GM18507 (cell line): ENCODE results near the gene ALDH3B1.

Source experiments
- DNase-seq: peaks from one replicate; pipeline ENCODE4 v3.0.0; 2011; ENCODE audit warnings: low read depth; ENCODE audit not compliant: insufficient read length; ENCODE audit errors: extremely low spot score
- FAIRE-seq: peaks from 2 replicates; lab custom pipeline; 2011; peaks lifted over from hg19 to GRCh38; lab: Jason Lieb, UNC

The ALDH3B1 gene

DNA sequence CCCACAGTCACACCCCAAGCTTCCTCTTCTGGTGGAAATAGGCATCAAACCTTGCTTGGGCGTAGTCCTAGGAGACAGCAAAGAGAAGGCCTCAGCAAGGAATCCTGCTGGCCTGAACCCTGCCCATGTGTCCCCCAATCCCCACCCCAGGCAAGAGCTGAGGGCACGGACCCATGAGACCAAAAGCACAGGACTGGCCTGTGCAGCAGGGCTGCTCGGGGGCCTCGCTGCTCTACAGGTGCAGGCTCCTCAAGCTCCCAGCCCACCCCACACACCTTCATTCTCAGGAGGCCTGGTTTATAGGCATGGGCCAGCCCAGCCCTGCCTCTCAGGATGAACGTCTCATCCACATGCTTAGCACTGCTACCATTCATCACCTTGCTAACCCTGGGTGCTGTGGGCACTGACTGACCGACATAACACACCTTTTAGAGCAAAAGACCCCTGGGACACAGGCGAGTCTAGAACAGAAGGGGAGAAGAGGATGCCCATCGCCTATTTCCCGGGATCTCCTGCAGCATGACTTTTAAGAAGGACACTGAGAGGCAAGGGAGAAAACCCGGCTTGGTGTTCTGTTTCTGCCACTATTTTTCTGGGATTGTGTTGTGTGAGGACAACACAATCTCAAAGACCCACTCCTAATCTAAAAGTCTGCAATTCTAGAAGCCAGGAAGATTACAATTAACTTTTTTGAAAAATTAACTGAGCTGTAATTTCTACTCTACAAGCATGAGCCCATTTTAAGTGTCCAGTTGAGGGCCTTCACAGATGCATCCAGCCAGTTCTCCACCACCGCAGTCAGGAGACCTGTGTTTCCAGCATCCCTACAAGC is 44.1 kb downstream of the ALDH3B1 start:
- DNase-seq (no peak), FAIRE-seq (no peak)

DNA sequence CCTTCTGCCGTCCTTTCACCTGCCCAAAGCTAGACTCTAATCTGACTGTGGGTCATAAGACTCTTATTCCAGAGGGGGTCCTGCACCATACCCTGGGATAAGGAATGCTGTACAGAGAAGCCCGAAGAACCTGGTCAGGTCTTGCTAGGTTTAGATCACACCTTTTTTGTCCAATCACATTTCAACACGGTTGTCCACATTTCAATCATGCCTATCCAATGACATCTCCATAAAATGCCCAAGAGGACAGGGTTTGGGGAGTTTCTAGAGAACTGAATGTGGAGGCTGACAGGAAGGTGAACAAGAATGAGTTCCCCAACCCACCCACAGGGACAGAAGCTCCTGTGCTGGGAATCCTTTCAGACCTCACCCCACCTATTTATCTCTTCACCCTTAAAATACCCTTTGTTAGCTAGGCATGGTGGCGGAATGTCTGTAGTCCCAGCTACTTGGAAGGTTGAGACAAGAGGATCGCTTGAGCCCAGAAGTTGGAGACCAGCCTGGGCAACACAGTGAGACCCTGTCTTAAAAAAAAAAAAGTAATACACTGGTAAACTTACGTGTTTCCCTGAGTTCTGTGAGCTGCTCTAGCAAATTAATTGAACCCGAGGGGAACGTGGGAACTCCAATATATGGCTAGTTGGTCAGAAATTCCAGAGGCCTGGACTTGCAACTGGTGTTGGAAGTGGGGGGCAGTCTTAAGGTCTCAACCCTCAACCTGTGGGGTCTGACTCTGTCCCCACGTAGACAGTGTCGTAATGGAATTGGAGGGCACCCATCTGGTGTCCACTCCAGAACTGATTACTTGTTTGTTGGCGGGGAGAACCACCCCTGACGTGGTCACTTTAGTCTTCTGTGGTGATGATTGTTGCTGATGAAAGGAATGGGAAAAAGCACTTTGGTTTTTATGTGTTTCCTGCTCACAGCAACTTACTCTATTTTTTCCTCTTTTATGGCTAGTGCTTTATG is 46.5 kb downstream of the ALDH3B1 start:
- no peak for FAIRE-seq
- DNase-seq: no peak

- DNase-seq (no peak), FAIRE-seq (no peak)
Observed at GRCh38 chr11:68057807-68058206, 47.7 kb downstream of the ALDH3B1 start.

DNA sequence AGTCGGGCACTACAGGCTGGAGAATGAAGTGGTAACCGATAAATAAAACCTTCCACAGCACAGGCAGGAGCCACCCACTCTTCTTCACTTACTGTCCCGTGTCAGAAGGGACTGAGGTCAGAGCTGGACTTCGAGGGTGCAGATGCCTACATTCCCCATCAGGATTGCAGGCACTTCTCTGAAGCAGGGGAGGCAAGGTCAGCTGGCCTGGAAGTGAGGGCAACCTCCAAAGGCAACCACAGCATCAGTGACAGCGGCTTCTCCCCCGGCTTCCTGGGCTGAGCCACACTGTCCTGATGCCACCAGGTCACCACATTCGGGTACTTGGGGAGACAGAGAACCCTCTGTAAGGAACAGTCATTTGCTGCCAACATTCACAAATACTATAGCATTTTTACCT is 51.4 kb downstream of the ALDH3B1 start:
- no peak for FAIRE-seq
- DNase-seq: no peak

DNA sequence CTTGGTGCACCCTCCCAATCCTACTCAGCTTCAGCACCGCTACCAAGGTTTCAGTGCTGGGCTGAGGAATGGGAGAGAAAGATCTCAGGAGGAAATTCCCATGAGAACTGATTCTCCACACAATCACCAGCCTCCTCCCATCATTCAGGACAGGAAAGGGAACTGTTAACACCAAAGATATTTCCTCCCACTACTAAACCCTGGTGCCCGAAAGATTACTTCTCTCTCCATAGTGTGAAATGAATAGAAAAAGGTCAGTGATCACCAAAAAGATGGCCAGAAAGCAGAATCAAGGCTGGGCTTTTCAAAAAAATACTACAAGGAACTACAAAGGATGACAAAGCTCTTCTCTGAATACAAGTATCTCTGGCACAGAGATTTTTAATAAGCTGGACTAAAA is 54.8 kb downstream of the ALDH3B1 start:
- no peak for FAIRE-seq
- DNase-seq: no peak

GRCh38 chr11:68065841-68066240 is 55.7 kb downstream of the ALDH3B1 start:
- no peak for FAIRE-seq

DNA sequence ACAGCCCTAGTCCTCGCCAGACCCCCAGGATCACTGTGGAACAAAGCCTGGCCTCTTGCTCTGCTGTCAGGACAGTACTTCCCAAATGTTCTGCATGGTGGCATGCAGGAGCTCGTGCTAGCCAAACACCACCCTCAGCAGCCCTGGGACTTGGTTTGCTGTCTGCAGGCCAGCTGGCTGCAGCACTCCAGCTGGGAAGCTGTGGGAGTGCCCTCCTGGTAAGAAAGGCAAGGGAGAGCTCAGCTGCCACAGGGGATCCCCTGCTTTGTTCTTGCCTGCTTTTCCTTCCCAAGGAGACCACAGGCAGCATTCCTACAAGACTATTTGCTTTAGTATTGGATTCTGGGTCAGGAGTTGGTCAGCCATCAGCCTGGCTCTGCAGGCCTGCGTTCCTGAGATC is 56.6 kb downstream of the ALDH3B1 start:
- no peak for FAIRE-seq

More at GRCh38 chr11:68065841-68066240, 55.7 kb downstream of the ALDH3B1 start:
- no peak for DNase-seq

GRCh38 chr11:68067991-68068390 is 57.9 kb downstream of the ALDH3B1 start:
- DNase-seq (no peak), FAIRE-seq (no peak)

More for the DNA sequence above, 56.6 kb downstream of the ALDH3B1 start:
- no peak for DNase-seq

GRCh38 chr11:68071281-68072048 is 61.3 kb downstream of the ALDH3B1 start:
- no peak for FAIRE-seq
- no peak for DNase-seq

- FAIRE-seq: no peak
Observed at GRCh38 chr11:68074584-68075352, 64.6 kb downstream of the ALDH3B1 start.

DNA sequence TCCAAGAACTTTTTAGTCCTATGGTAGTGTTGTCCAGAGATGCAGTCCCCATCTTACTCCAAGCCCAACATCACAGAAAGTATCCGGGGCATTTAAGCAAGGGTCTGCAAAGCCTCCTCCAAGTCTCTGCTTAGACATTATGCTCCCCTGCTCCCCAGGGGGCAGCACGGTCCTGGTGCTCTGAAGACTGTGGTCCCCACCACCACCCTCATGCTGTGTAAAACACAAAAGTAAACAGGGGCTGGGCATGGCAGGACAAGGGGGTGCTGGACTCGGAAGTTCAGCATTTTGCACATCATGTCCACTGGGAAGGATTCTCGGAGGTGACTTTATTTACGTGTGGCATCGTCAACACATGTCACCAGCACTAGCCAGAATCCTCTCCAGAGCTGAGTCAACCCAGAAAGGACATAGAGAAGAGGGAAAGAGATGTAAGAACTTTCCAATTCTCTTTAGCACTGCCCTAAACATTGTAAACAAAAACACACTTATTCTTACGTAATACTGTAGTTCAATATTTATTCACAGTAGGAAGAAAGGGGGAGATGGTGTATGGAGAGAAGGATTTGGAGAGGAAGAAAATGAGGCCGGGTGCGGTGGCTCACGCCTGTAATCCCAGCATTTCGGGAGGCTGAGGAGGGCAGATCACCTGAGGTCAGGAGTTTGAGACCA is 66.4 kb downstream of the ALDH3B1 start:
- FAIRE-seq (no peak), DNase-seq (no peak)

More at GRCh38 chr11:68074584-68075352, 64.6 kb downstream of the ALDH3B1 start:
- no peak for DNase-seq

DNA sequence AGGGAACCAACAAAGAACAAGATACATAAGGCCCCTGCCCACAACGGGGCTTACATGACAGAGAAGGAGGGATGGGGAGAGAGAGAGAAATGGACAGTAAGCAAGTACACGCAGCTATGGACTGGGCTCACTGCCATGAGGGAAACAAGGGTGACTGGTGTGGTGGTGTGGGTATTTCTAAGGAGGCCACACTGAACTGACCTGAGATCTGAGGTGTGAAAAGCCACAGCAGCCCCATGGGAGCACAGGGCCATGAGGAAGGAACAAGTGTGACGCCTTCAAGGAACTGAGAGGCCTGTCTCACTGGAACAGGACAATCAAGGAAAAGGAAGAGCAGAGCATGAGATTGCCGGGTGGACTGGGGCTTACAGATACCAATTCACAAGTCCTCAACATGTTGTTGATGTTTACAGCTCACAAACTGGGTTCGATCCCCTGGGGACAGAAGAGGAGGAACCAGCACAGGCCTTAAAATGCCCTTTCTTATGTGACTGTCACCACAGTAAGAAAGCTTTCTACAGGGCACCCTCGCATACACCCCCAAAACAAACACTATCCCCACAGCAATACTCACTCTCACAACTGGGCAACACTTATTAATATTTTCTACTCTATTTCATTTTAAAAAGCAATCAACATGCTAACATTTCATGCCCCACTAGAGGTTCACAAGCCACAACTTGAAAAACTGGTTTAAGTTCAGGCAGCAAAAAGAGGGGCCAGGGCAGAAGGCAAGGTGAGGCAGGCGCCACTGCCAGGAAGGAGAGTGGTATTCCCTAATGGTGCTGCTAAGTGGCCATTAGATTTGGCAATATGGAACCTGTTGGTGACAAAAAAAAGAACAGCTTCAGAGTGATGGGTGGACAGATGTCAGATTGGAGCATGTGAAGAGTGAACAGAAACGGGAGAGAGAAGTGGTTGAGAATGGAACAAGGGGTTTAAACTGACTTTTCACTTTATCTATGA is 67.8 kb downstream of the ALDH3B1 start:
- DNase-seq: peak; percentile 64
- FAIRE-seq: peak; percentile 80
